GM23248 (cell line): ENCODE results near the gene BBIP1.

Experiments
- EZH2 ChIP-seq: fragments of 200-600 bp; sonication (generic); IDR thresholded peaks from 2 replicates; pipeline ENCODE4 v1.6.1; 2018; ENCODE audit warnings: antibody characterized with exemption, mild to moderate bottlenecking; ENCODE audit not compliant: insufficient read depth, poor library complexity, severe bottlenecking
- EZH2phosphoT487 ChIP-seq: fragments of 200-600 bp; sonication (generic); IDR thresholded peaks from 2 replicates; pipeline ENCODE4 v1.6.1; 2018; ENCODE audit warnings: antibody characterized with exemption, moderate library complexity, mild to moderate bottlenecking, low read depth; ENCODE audit not compliant: insufficient read depth

- no peak for TF ChIP-seq EZH2phosphoT487
- TF ChIP-seq EZH2 = no peak
These were observed 13.7 kb upstream of the BBIP1 start for GRCh38 chr10:110932505-110933180.
